Transverse colon (tissue), 4 donors: ENCODE data around the gene TMEM238. TPM values are rescaled to one million over a fixed set of nuclear protein-coding genes. Genes with fewer than 3 reads are reported as not detected.

Experiments used
- DNase-seq: peaks from one replicate; pipeline ENCODE4 v3.0.0-alpha.2; 2019
- H3K27ac ChIP-seq, 4 donors: fragments of 200-600 bp; sonication (generic); 2 replicates each; pipeline ENCODE4 v1.5.1; 2016 to 2018; ENCODE audit warnings: inconsistent platforms in 4 of 4
- H3K27me3 ChIP-seq: fragments of 200-600 bp; sonication (generic); 2 replicates; pipeline ENCODE4 v1.5.1; 2017; ENCODE audit warnings: inconsistent platforms
- H3K36me3 ChIP-seq, 4 donors: fragments of 200-600 bp; sonication (generic); 2 replicates each; pipeline ENCODE4 v1.5.1; 2017 to 2019; ENCODE audit warnings: inconsistent platforms in 4 of 4
- H3K4me1 ChIP-seq, 4 donors: fragments of 200-600 bp; sonication (generic); 2 replicates each; pipeline ENCODE4 v1.5.1; 2017 to 2020; ENCODE audit warnings: inconsistent platforms in 4 of 4
- H3K4me3 ChIP-seq, 4 donors: fragments of 200-600 bp; sonication (generic); 1 replicate in 1 of 4; 2 replicates in 3 of 4; pipeline versions ENCODE4 v1.5.1 to v1.6.1; 2017 to 2019; ENCODE audit warnings: inconsistent platforms in 4 of 4
- H3K9me3 ChIP-seq, 2 donors: fragments of 200-600 bp; sonication (generic); 2 replicates each; pipeline ENCODE4 v1.5.1; 2017 to 2019; ENCODE audit warnings: inconsistent platforms in 2 of 2
- CTCF ChIP-seq, 5 experiments: fragments of 200-600 bp in 3 of 5; fragments of 450-650 bp in 2 of 5; sonication (generic) in 3 of 5; IDR thresholded peaks; 1 replicate in 2 of 5; 2 replicates in 3 of 5; pipeline ENCODE4 v1.5.1; 2016 to 2017; ENCODE audit warnings: antibody characterized with exemption in 5 of 5, inconsistent platforms in 3 of 5, mild to moderate bottlenecking in 2 of 5, moderate library complexity in 1 of 5
- EP300 ChIP-seq: sonication (generic); formaldehyde crosslinking; IDR thresholded peaks from one replicate; pipeline ENCODE4 v1.6.1; 2017; ENCODE audit warnings: antibody characterized with exemption, low read depth
- POLR2A ChIP-seq: fragments of 450-650 bp; IDR thresholded peaks from one replicate; pipeline ENCODE4 v1.6.1; 2016; ENCODE audit warnings: antibody characterized with exemption, mild to moderate bottlenecking, moderate library complexity
- POLR2AphosphoS5 ChIP-seq, 3 donors: sonication (generic); formaldehyde crosslinking; IDR thresholded peaks; one replicate each; pipeline ENCODE4 v1.6.1; 2016; ENCODE audit warnings: antibody characterized with exemption in 3 of 3
- WGBS, 2 donors: methylation state at CpG; one replicate each; pipeline ENCODE4 v1.1.5; 2018; ENCODE audit warnings: low coverage in 1 of 2; 5-methylcytosine and 5-hydroxymethylcytosine counted together
- in situ Hi-C, 4 donors: fragments of 200-750 bp; cut with MboI; loops; one replicate each; pipeline versions ENCODE4 v1.15.0 to v1.15.1; 2017; ENCODE audit warnings: low sequenced_read_pairs in 3 of 4, low pct_ligation_motif_present in 1 of 4, low pct_unique_long_range_greater_than_20kb in 1 of 4
- intact Hi-C: fragments of 100-400 bp; cut with DNase I; formaldehyde crosslinking; loops from one replicate; pipeline ENCODE4 v1.15.1; 2023; ENCODE audit warnings: low total_unique reads
- total RNA-seq, 4 donors: library from RNA; depleted of rRNA; stranded (reverse); fragments of >200 nt; gene quantifications; one replicate each; pipeline ENCODE4 v1.1.0, GENCODE V29; 2016

Gene TMEM238
- total RNA-seq, 4 donors from 2014 or later: 12.0 to 199 (median 42.5) TPM

- Histone ChIP-seq H3K9me3 (no peaks in the 10 kb centered on the region), H3K27ac (no peak overlapping the region), H3K4me1 (peaks cover 3 to 17% (median 14%) of the 10 kb centered on the region in 4 donors), H3K4me3 (no peak overlapping the region), H3K36me3 (no peaks in the 10 kb centered on the region), H3K27me3 (peaks cover 48% of the 10 kb centered on the region)
- intact Hi-C loops: no loop called here
- in situ Hi-C loops: no loop called here
- TF ChIP-seq POLR2A: no peak
- TF ChIP-seq POLR2AphosphoS5 (IDR thresholded peaks at IDR 0.05): no peak
- TF ChIP-seq CTCF (IDR thresholded peaks at IDR 0.05): no peak
- TF ChIP-seq EP300: no peak
- WGBS, 2 donors: 90% methylated on average over 3 of the region's 3 CpGs; no CpG with 5 or more reads in 1 of the 2 donors
- DNase-seq: no peak
Observed at GRCh38 chr19:55366790-55367189, 17.3 kb downstream of the TMEM238 start.

- in situ Hi-C loops: no loop called here
- DNase-seq: no peak
- Histone ChIP-seq H3K27me3 (peaks cover 39% of the 10 kb centered on the region), H3K9me3 (no peaks in the 10 kb centered on the region), H3K27ac (no peak overlapping the region), H3K36me3 (no peaks in the 10 kb centered on the region), H3K4me1 (peaks cover 3 to 17% (median 14%) of the 10 kb centered on the region in 4 donors), H3K4me3 (no peak overlapping the region)
- intact Hi-C loops: no loop called here
- WGBS, 2 donors: 76 to 80% methylated on average over 7 to 16 of the region's 19 CpGs
- TF ChIP-seq POLR2A: no peak
- TF ChIP-seq CTCF (IDR thresholded peaks at IDR 0.05): no peak
- TF ChIP-seq POLR2AphosphoS5 (IDR thresholded peaks at IDR 0.05): no peak
- no peak for TF ChIP-seq EP300
Observed at GRCh38 chr19:55365964-55366363, 18.1 kb downstream of the TMEM238 start.

- no peaks in the 10 kb centered on the region for H3K9me3 ChIP-seq
- H3K27me3 ChIP-seq: peaks cover 32% of the 10 kb centered on the region
- TF ChIP-seq CTCF (IDR thresholded peaks at IDR 0.05) (no peak), POLR2A (no peak)
- no peaks in the 10 kb centered on the region for H3K36me3 ChIP-seq
- no peak for DNase-seq
- peaks cover 3 to 14% (median 12%) of the 10 kb centered on the region in 4 donors for H3K4me1 ChIP-seq
- no peak overlapping the region for H3K27ac ChIP-seq
- in situ Hi-C loops: no loop called here
- 63 to 81% methylated on average over 2 to 8 of the region's 8 CpGs for WGBS, 2 donors
- no peak overlapping the region for H3K4me3 ChIP-seq
- intact Hi-C loops: no loop called here
Observed at GRCh38 chr19:55365245-55365644, 18.8 kb downstream of the TMEM238 start.

- H3K9me3 ChIP-seq: no peaks in the 10 kb centered on the region
- 86% methylated on average over 19 of the region's 27 CpGs; no CpG with 5 or more reads in 1 of the 2 donors for WGBS, 2 donors
Observed at GRCh38 chr19:55362990-55363716, 20.9 kb downstream of the TMEM238 start, which contains the start of gene GARIN5B. GARIN5B (minus strand) TSS chr19:55363260; CDS start chr19:55363066, 194 bp downstream.

More at GRCh38 chr19:55362990-55363716, 20.9 kb downstream of the TMEM238 start, which contains the start of gene GARIN5B:
- intact Hi-C loops: no loop called here
- Histone ChIP-seq H3K27ac (no peak within 1 kb of the TSS), H3K4me1 (no peaks in the 10 kb centered on the region), H3K27me3 (peaks cover 12% of the 10 kb centered on the region), H3K4me3 (no peak within 1 kb of the TSS), H3K36me3 (no peaks in the 10 kb centered on the region)
- DNase-seq: no peak
- in situ Hi-C loops: no loop called here
- TF ChIP-seq POLR2AphosphoS5 (IDR thresholded peaks at IDR 0.05) (no peak), EP300 (no peak), CTCF (IDR thresholded peaks at IDR 0.05) (no peak), POLR2A (no peak)
